Prostate gland (tissue), 2 donors: ENCODE results near the gene PROX2.

Experiments used
- POLR2A ChIP-seq: fragments of 450-650 bp; IDR thresholded peaks from one replicate; pipeline ENCODE4 v1.6.1; 2016; ENCODE audit warnings: antibody characterized with exemption, mild to moderate bottlenecking
- POLR2AphosphoS5 ChIP-seq: sonication (generic); formaldehyde crosslinking; IDR thresholded peaks from one replicate; pipeline ENCODE4 v1.6.1; 2017; ENCODE audit warnings: antibody characterized with exemption
- TF ChIP-seq, protein P1 (sequence below), 4 experiments: fragments of 200-600 bp in 2 of 4; fragments of 450-650 bp in 2 of 4; sonication (generic) in 2 of 4; IDR thresholded peaks; 1 replicate in 3 of 4; 2 replicates in 1 of 4; pipeline ENCODE4 v1.5.1; 2016 to 2019; ENCODE audit warnings: antibody characterized with exemption in 4 of 4, mild to moderate bottlenecking in 2 of 4, moderate library complexity in 2 of 4

DNA sequence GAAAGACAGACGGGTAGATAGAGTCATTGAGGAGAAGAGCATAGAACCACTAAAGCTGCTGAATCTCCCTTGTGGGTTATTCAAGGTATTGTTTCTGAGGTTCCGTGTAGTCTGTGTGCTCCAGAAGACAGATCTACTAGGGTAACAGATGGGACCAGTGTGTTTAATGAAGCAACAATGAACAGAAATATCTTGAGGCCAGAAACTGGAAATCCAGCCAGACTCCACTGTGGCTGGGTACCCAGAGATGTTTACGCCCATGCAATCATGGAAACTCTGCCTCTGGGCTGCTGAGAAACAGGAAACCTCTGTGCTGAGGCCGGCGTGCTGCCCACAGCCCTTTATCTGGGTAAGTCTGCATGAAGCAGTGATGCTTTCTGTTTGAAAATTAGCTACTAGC lies 8.3 kb downstream of the PROX2 start:
- TF ChIP-seq POLR2AphosphoS5 = no peak
- TF ChIP-seq, protein P1, sequence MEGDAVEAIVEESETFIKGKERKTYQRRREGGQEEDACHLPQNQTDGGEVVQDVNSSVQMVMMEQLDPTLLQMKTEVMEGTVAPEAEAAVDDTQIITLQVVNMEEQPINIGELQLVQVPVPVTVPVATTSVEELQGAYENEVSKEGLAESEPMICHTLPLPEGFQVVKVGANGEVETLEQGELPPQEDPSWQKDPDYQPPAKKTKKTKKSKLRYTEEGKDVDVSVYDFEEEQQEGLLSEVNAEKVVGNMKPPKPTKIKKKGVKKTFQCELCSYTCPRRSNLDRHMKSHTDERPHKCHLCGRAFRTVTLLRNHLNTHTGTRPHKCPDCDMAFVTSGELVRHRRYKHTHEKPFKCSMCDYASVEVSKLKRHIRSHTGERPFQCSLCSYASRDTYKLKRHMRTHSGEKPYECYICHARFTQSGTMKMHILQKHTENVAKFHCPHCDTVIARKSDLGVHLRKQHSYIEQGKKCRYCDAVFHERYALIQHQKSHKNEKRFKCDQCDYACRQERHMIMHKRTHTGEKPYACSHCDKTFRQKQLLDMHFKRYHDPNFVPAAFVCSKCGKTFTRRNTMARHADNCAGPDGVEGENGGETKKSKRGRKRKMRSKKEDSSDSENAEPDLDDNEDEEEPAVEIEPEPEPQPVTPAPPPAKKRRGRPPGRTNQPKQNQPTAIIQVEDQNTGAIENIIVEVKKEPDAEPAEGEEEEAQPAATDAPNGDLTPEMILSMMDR (IDR thresholded peaks at IDR 0.05) = no peak
- TF ChIP-seq POLR2A = no peak
